Uterus (tissue), 2 donors: ENCODE results near the gene TNPO3.

Experiments
- CTCF ChIP-seq, 4 experiments: fragments of 200-600 bp in 2 of 4; fragments of 450-650 bp in 2 of 4; sonication (generic) in 2 of 4; IDR thresholded peaks; one replicate each; pipeline ENCODE4 v1.5.1; 2016 to 2019; ENCODE audit warnings: antibody characterized with exemption in 4 of 4, mild to moderate bottlenecking in 2 of 4, moderate library complexity in 1 of 4
- POLR2A ChIP-seq, 2 donors: fragments of 450-650 bp; IDR thresholded peaks; one replicate each; pipeline ENCODE4 v1.6.1; 2016; ENCODE audit warnings: antibody characterized with exemption in 2 of 2, mild to moderate bottlenecking in 1 of 2, moderate library complexity in 1 of 2

- TF ChIP-seq CTCF (IDR thresholded peaks at IDR 0.05) (no peak), POLR2A (IDR thresholded peaks at IDR 0.05) (no peak)
Measured at GRCh38 chr7:128924707-128925588, 130.0 kb downstream of the TNPO3 start.
